H1 (cell line): ENCODE results near the gene OXNAD1. TPM values are rescaled to one million over a fixed set of nuclear protein-coding genes. Genes with fewer than 3 reads are reported as not detected.

Source experiments
- BACH1 ChIP-seq: IDR thresholded peaks from 2 replicates; pipeline ENCODE4 v1.6.1; 2012; ENCODE audit warnings: low read length, improper control_type of control experiment
- FOSL1 ChIP-seq: IDR thresholded peaks from 2 replicates; pipeline ENCODE4 v1.6.1; 2011; ENCODE audit warnings: mild to moderate bottlenecking, low read depth, low read length, moderate library complexity; ENCODE audit not compliant: insufficient read depth
- polyA plus RNA-seq, 7 experiments: library from polyadenylated mRNA; depleted of rRNA in 3 of 7; stranded (reverse) in 5 of 7; unstranded in 2 of 7; fragments of >200 nt in 5 of 7; fragments of 200-250 nt in 2 of 7; gene quantifications; 1 replicate in 5 of 7; 2 replicates in 1 of 7; 4 replicates in 1 of 7; pipeline versions ENCODE4 v1.2.1 to v1.2.3, GENCODE V29; 2011 to 2013; ENCODE audit warnings: missing spikeins in 2 of 7, mixed read lengths in 2 of 7
- total RNA-seq: library from RNA; stranded (reverse); fragmentation: NEBNext Ultra II Directional; extraction: Animal tissue kit (Norgen Biotek cat#: 25700); gene quantifications from 2 replicates; pipeline ENCODE4 v1.2.1, GENCODE V29; 2021

OXNAD1 gene
- total and polyA plus RNA-seq, 2 of the 8 experiments (the other 6 are each of a cell fraction or from before 2014, with no cell fraction given), result 14.9 to 24.8 TPM

DNA sequence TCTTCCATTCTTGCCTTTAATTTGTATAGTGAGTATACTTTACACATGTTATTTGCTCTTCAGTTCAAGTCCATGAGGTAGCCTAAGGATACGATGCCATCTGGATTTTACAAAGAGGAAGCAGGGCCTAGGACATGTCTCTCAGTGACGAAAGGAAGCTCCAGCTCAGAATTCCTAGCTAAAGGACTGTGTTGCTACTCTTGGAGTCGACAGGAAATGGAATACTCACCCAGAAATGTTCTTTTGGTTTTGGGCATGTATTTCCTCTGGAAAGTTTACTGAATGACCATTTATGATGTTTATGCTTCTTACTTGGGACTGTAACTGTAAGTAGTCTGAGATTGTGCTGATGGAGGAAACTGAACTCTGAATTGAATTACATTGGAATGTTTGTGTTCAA lies 12.5 kb downstream of the OXNAD1 start (continued):
- no peak for TF ChIP-seq FOSL1
- no peak for TF ChIP-seq BACH1
